Panc1 (cell line): ENCODE measurements around the gene SLC4A2. TPM values are rescaled to one million over a fixed set of nuclear protein-coding genes. Genes with fewer than 3 reads are reported as not detected.

Source experiments
- ATAC-seq: fragments of 200-7000 bp; cut with Tn5 transposase; 2 replicates; pipeline ENCODE4 v1.9.1; 2020; ENCODE audit warnings: mild to moderate bottlenecking, moderate library complexity
- BruUV-seq: library from RNA; stranded (reverse); fragments of 400-500 nt; replicated peaks from 2 replicates; lab custom pipeline; 2021; lab: Mats Ljungman, UMichigan
- CTCF ChIA-PET: fragments of 300-600 bp; sonication (Branson Sonifier 250); formaldehyde crosslinking; loops from one replicate; lab custom pipeline; 2022; ENCODE audit warnings: antibody characterized with exemption; lab: Charles Lee
- POLR2A ChIA-PET: fragments of 300-600 bp; sonication (Branson Sonifier 250); formaldehyde crosslinking; loops from one replicate; lab custom pipeline; 2022; ENCODE audit warnings: antibody characterized with exemption; lab: Charles Lee
- DNase-seq: peaks from one replicate; pipeline ENCODE4 v3.0.0-alpha.2; 2010; ENCODE audit warnings: low read depth, low spot score
- H3K27ac ChIP-seq: 2 replicates; pipeline ENCODE4 v1.5.1; 2011; ENCODE audit warnings: mild to moderate bottlenecking, low read length, inconsistent platforms
- H3K27me3 ChIP-seq: fragments of 200-500 bp; sonication (Bioruptor generic); 2 replicates; pipeline ENCODE4 v1.6.0; 2014; ENCODE audit warnings: low read length, inconsistent platforms; ENCODE audit not compliant: control insufficient read depth, insufficient read depth
- H3K36me3 ChIP-seq: fragments of 200-500 bp; sonication (Bioruptor generic); 2 replicates; pipeline ENCODE4 v1.5.1; 2014; ENCODE audit warnings: inconsistent platforms, mild to moderate bottlenecking, low read length, moderate library complexity; ENCODE audit not compliant: control insufficient read depth, insufficient read depth
- H3K4me1 ChIP-seq: 2 replicates; pipeline ENCODE4 v1.5.1; 2011; ENCODE audit warnings: inconsistent platforms, mild to moderate bottlenecking, low read length, moderate library complexity; ENCODE audit not compliant: control insufficient read depth, insufficient read depth
- H3K4me3 ChIP-seq, 2 experiments: 2 replicates each; pipeline ENCODE4 v1.5.1; 2011 to 2012; ENCODE audit warnings: low read depth in 2 of 2, low read length in 2 of 2, mild to moderate bottlenecking in 2 of 2, inconsistent platforms in 1 of 2, moderate library complexity in 1 of 2
- H3K9me3 ChIP-seq: fragments of 200-500 bp; sonication (Bioruptor generic); 2 replicates; pipeline ENCODE4 v1.5.1; 2014; ENCODE audit warnings: low read depth, mild to moderate bottlenecking, inconsistent platforms, low read length, moderate library complexity; ENCODE audit not compliant: control insufficient read depth, insufficient read depth
- POLR2AphosphoS5 ChIP-seq: IDR thresholded peaks from 2 replicates; pipeline ENCODE4 v1.6.1; 2012; ENCODE audit warnings: mild to moderate bottlenecking, low read depth, low read length, moderate library complexity
- SIN3A ChIP-seq: IDR thresholded peaks from 2 replicates; pipeline ENCODE4 v1.6.1; 2012; ENCODE audit warnings: low read depth, mild to moderate bottlenecking, low read length, moderate library complexity, borderline replicate concordance; ENCODE audit not compliant: insufficient read depth
- TCF7L2 ChIP-seq: IDR thresholded peaks from 2 replicates; pipeline ENCODE4 v1.6.1; 2011; ENCODE audit warnings: mild to moderate bottlenecking, low read depth, low read length, inconsistent platforms
- in situ Hi-C: cut with HindIII; loops from 2 replicates; pipeline ENCODE4 v1.10.0; 2016; ENCODE audit warnings: low sequenced_read_pairs, low pct_unique_long_range_greater_than_20kb
- intact Hi-C: fragments of 100-400 bp; cut with micrococcal nuclease; formaldehyde crosslinking; loops from one replicate; pipeline ENCODE4 v1.10.0; 2022; ENCODE audit not compliant: unreplicated experiment
- total RNA-seq: library from RNA; stranded (reverse); gene quantifications from one replicate; pipeline ENCODE4 v1.2.1, GENCODE V29; 2021; ENCODE audit not compliant: unreplicated experiment
- TF ChIP-seq, protein P1 (sequence below): fragments of 450-650 bp; IDR thresholded peaks from 2 replicates; pipeline ENCODE4 v1.5.1; 2017; ENCODE audit warnings: mild to moderate bottlenecking
- TF ChIP-seq, protein P2 (sequence below), 2 experiments: IDR thresholded peaks; 2 replicates each; pipeline ENCODE4 v1.6.1; 2011 to 2012; ENCODE audit warnings: low read depth in 2 of 2, control low read depth in 1 of 2, low read length in 1 of 2, mild to moderate bottlenecking in 1 of 2, moderate library complexity in 1 of 2; ENCODE audit not compliant: insufficient read depth in 1 of 2

SLC4A2 gene
- total RNA-seq, 1 experiment from 2014 or later, result 580 TPM

DNA sequence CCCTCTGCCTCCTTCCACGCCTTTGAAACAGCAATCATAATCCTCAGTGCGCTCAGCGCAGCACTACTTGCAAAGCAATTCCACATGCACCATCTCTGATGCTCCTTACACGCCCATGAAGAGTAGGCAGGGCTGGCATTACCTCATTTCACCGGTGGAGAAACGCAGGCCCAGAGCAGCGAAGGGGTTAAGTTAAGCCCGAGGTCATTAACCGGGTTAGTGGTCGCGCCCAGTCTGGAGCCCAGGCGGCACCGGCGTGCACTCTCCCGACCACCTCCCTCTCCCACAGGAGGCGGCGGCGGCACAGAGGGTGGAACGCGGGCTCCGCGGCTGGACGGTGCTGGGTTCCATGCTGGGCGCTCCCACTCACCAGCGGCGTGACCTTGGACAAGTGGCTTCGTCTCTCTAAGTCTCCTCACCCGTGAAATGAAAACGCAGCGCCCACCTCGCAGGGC lies 20.7 kb downstream of the SLC4A2 start:
- ATAC-seq, result no peak
- CTCF ChIA-PET, result no interaction called here
- intact Hi-C loops, result no loop called here

DNA sequence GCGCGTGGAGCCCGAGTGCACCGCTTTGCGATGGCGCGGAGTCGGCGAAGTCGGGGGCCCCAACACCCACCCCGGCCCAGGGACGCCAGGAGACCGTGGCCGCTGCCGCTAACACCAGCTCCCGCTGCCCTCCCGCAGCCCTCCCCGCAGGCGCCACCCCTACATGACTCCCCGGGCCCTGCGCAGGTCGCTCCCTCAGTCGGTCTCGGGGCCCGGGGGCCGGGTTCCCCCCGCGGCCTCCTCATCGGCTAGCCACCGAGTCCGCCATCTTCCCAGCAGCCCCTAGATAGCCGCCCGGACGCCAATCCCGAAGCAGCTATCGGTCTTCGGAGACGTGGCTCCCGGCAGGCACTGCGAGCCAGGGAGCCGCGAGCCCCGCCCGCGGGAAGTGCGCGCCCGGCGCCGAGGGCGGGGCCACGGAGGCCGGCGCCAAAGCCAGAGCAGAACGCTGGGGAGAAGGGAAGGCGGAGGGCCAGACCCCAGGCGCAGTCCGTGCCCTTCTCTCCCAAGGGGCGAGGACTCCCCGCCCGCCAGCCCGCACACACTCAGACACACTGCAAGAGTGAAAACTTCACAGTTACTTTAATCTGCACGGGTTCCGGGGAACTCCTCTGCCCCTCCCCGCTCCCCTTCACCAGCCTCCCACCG lies 21.3 kb downstream of the SLC4A2 start, which contains the start of gene FASTK:
TSS of gene FASTK (minus strand) at position 288 of the 648 bp plus-strand sequence. CDS start at position 245, 43 bp downstream.
- CTCF ChIA-PET, result interaction anchor here (0.9 kb wide), 1 partner anchor 71 kb away, joined by 3 read pairs; no protein-coding TSS in a partner anchor
- H3K27me3 ChIP-seq, result no peaks in the 10 kb centered on the region
- H3K4me1 ChIP-seq, result peaks cover 54% of the 10 kb centered on the region
- ATAC-seq (peak; percentile 62), DNase-seq (no peak)
- H3K27ac ChIP-seq, result peak within 1 kb of the TSS; percentile 91
- H3K36me3 ChIP-seq, result no peaks in the 10 kb centered on the region
- in situ Hi-C loops (no loop called here), intact Hi-C loops (no loop called here)
- H3K4me3 ChIP-seq, result peak within 1 kb of the TSS; percentile 74 to 93
- TF ChIP-seq, protein P1, sequence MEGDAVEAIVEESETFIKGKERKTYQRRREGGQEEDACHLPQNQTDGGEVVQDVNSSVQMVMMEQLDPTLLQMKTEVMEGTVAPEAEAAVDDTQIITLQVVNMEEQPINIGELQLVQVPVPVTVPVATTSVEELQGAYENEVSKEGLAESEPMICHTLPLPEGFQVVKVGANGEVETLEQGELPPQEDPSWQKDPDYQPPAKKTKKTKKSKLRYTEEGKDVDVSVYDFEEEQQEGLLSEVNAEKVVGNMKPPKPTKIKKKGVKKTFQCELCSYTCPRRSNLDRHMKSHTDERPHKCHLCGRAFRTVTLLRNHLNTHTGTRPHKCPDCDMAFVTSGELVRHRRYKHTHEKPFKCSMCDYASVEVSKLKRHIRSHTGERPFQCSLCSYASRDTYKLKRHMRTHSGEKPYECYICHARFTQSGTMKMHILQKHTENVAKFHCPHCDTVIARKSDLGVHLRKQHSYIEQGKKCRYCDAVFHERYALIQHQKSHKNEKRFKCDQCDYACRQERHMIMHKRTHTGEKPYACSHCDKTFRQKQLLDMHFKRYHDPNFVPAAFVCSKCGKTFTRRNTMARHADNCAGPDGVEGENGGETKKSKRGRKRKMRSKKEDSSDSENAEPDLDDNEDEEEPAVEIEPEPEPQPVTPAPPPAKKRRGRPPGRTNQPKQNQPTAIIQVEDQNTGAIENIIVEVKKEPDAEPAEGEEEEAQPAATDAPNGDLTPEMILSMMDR, result no peak
- peak; percentile 91 for TF ChIP-seq POLR2AphosphoS5
- no peaks in the 10 kb centered on the region for H3K9me3 ChIP-seq
- no TSS peak for BruUV-seq
- POLR2A ChIA-PET, result interaction anchor here (1.0 kb wide), 1 partner anchor 10 kb away, joined by 4 read pairs; no protein-coding TSS in a partner anchor

More for the DNA sequence above, 20.7 kb downstream of the SLC4A2 start:
- Histone ChIP-seq H3K9me3 (no peaks in the 10 kb centered on the region), H3K36me3 (no peaks in the 10 kb centered on the region), H3K4me1 (peaks cover 54% of the 10 kb centered on the region), H3K27ac (peak overlapping the region; percentile 91), H3K4me3 (peak overlapping the region; percentile 74 to 93), H3K27me3 (no peaks in the 10 kb centered on the region)
- POLR2A ChIA-PET, result interaction anchor here (1.0 kb wide), 1 partner anchor 10 kb away, joined by 4 read pairs; no protein-coding TSS in a partner anchor
- TSS peak; percentile 71 for BruUV-seq
- in situ Hi-C loops, result no loop called here
- TF ChIP-seq, protein P2, sequence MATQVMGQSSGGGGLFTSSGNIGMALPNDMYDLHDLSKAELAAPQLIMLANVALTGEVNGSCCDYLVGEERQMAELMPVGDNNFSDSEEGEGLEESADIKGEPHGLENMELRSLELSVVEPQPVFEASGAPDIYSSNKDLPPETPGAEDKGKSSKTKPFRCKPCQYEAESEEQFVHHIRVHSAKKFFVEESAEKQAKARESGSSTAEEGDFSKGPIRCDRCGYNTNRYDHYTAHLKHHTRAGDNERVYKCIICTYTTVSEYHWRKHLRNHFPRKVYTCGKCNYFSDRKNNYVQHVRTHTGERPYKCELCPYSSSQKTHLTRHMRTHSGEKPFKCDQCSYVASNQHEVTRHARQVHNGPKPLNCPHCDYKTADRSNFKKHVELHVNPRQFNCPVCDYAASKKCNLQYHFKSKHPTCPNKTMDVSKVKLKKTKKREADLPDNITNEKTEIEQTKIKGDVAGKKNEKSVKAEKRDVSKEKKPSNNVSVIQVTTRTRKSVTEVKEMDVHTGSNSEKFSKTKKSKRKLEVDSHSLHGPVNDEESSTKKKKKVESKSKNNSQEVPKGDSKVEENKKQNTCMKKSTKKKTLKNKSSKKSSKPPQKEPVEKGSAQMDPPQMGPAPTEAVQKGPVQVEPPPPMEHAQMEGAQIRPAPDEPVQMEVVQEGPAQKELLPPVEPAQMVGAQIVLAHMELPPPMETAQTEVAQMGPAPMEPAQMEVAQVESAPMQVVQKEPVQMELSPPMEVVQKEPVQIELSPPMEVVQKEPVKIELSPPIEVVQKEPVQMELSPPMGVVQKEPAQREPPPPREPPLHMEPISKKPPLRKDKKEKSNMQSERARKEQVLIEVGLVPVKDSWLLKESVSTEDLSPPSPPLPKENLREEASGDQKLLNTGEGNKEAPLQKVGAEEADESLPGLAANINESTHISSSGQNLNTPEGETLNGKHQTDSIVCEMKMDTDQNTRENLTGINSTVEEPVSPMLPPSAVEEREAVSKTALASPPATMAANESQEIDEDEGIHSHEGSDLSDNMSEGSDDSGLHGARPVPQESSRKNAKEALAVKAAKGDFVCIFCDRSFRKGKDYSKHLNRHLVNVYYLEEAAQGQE (IDR thresholded peaks at IDR 0.05; ENCODE audit: insufficient read depth in 1 of 2, low read depth in 2 of 2, low read length in 1 of 2), result no peak
- TF ChIP-seq POLR2AphosphoS5, result no peak
- no peak for TF ChIP-seq SIN3A
- TF ChIP-seq TCF7L2, result no peak
- TF ChIP-seq, protein P1, result no peak
- no peak for DNase-seq
